IPS-NIHi7 (cell line): Measurements from ENCODE around the gene MTMR3.
"Not testable (repeated sequence)": the region's sequence is repeated elsewhere in the genome, so short reads cannot be mapped to it uniquely, and the experiment has no call there.

ENCODE experiments used
- DNase-seq: peaks from one replicate; pipeline ENCODE4 v3.0.0; 2012; ENCODE audit warnings: mixed read lengths; ENCODE audit errors: extremely low spot score

Gene MTMR3

DNA sequence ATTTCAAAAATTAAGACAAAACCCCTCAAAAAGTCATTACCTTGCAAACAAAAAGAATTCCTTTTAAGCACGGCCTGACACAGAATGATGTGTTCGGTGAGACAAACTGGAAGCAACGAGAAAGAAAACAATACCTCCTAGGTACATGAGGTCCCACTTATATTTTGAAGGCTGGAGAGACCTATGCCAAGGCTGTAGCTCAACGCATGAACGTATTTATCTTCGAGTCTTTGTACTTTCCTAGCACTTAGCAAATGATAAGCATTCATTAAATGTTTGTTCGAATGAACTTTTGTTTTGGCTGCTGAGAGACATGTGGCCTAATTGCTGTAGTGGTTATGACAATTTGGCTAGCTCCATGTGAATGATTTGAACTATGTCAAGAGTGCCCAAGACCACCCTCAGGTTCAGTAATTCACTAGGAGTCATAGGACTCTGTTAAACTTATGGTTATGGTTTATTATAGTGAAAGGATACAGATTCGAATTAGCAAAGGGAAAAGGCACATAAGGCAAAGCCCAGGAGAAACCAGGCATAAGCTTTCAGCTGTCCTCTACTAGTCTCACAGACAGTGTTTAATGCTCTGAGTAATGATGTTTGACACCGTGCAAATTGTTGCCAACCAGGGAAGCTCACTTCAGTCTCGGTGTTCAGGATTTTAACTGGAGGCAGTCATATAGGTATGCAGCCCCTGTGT, 171.2 kb downstream of the MTMR3 start:
- DNase-seq: no peak

DNA sequence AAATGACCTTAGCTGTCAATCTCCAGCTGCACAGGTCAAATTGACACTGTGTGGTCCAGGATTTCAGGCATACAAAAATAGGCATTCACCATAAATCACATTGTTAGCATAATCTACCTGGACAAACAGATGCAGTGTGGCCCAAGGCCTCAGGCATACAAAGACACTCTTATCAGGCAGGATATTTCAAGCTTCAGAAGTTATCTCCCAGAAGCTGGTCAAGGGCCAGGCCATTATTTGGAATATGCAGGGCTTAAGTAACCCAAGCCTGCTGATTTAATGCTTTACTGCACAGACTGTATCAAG, 171.7 kb downstream of the MTMR3 start:
- no peak for DNase-seq

DNA sequence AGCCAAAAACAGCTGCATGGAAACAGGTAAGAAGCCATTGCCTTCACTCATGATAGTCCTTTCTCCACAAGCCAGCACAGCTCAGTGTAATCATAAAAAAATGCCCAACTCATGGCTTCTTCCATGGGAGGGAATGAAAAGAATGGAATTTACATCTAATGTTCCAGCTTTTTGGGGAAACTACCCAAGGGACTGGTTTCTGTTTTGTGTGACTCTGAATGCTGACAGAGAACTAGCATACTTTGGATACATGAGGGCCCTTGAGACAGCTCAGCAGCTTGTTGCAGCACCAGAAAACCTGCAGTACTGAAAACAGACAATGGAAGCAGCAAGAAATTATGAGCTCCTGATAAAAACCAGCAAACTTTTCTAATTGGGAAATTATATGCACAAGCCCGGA, 173.0 kb downstream of the MTMR3 start:
- DNase-seq: no peak

DNA sequence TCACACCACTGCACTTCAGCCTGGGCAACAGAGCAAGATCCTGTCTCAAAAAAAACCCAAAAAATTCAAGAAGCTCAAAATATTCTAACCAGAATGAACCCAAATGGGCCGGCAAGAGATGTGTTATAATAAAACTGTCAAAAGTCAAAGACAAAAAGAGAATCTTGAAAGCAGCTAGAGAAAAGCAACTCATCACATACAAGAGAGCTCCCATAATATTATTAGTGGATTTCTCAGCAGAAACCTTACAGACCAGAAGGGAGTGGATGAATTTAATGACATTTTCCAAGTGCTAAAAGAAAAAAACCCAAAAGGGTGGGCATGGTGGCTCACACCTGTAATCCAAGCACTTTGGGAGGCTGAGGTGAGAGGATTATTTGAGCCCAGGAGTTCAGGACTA, 174.4 kb downstream of the MTMR3 start:
- no peak for DNase-seq

DNA sequence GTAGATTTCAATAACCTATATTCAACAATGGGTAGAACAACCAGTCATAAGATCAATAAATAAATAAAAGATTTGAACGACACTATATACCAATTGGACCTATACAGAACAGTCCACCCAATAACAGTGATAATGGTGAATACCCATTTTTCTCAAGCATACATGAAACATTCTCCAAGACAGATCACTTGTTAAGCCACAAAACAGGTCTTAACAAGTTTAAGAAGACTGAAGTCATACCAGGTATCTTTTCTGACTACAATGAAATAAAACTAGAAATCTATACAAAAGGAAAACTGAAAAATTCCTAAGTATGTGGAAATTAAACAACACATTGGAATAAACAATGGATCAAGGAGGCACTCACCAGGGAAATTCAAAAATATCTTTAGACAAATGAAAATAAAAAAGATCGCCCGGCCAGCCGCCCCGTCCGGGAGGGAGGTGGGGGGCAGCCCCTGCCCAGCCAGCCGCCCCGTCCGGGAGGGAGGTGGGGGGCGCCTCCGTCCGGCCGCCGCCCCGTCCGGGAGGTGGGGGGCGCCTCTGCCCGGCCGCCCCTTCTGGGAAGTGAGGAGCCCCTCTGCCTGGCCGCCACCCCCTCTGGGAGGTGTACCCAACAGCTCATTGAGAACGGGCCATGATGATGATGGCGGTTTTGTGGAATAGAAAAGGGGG, 176.5 kb downstream of the MTMR3 start:
- not testable (repeated sequence) for DNase-seq

DNA sequence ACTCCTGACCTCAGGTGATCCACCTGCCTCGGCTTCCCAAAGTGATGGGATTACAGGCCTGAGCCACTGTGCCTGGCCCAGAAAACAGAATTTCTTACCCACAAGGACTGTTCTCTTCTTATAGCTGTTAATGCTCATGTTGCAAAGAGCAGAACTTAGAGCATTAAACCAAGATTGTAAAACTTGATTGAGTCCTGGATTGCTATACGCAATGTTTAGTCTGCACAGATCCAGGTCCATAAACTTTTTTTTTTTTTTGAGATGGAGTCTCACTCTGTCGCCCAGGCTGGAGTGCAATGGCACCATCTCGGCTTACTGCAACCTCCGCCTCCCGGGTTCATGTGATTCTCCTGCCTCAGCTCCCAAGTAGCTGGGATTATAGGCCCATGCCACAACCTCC, 178.1 kb downstream of the MTMR3 start:
- DNase-seq: not testable (repeated sequence)

DNA sequence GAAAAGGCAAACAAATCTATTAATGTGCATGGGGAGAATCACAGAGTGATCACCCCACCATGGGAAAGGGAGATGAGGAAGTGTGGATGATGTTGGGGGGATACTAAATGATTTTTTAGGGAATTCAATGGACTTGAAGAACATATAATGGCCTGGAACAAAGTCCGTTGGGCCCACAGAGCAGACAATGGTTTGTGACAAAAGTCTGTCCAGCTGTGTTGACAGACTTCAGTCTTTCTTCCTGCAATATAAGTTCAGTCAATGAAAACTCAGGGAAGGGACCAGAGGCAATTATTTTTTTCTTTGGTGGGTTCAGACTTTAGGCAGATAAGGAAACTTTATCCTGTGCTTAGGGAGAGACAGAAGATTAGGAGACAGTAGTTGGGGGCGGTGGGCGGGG, 179.3 kb downstream of the MTMR3 start:
- no peak for DNase-seq

DNA sequence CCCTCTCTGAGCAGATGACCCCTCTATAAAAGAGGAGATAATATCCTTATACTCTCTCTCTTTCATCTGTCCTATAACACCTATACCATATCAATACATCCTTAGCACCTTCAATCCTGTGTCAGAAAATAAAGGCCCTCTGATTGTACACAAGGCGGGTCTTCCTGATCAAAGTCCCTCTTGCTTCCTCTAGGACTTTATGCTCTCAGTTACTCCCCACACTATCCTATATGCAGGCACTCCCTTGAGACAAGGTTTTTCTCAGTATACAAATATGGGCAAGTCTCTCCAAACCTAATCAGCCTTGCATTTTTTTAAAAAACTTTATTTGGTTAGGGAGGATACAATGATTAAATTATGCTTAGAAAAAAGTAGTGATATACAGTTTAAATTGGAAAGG, 180.0 kb downstream of the MTMR3 start:
- DNase-seq: no peak

DNA sequence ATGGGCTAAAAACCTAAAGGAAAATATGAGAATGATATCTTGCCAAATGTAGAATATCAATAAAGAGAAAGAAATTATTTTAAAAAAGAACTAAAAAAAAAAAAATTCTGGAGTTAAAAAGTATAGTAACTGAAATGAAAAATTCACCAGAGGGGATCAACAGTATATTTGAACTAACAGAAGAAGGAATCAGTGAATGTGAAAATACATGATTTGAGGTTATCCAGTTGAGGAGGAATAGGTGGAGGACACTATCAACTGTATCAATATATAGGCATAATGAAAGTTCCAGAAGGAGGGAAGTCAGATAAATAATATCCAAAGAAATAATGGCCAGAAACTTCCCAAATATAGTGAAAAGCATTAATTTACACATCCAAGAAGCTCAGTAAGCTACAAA, 181.2 kb downstream of the MTMR3 start:
- no peak for DNase-seq

DNA sequence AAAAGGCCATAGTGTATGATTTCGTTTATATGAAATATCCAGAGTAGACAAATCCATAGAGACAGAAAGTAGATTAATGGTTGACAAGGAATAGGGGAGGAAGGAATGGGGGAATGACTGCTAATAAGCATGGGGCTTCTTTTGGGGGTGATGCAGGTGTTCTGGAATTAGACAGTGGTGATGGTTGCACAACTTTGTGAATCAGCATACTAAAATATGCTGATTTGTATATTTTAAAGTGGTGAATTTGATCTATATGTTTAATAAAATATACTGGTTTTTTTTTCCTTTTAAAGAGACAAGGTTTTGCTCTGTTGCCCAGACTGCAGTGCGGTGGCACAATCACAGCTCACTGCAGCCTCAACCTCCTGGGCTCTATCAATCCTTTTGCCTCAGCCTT, 190.8 kb downstream of the MTMR3 start:
- DNase-seq: no peak

DNA sequence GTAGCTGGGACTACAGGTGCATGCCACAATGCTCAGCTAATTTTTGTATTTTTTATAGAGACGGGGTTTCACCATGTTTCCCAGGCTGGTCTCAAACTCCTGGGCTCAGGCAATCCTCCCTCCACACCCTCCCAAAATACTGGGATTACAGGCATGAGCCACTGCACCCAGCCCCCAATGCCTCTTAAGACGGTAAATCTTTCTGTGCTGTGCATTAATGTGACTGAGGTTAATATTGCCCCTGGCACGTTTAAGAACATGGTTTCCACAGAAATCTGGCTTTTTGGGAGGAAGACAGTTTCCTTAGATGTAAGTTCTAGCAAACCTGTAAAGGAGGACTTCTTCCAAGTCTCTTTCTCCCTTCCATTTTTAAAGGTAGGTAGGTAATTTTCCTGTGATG, 191.2 kb downstream of the MTMR3 start:
- no peak for DNase-seq

DNA sequence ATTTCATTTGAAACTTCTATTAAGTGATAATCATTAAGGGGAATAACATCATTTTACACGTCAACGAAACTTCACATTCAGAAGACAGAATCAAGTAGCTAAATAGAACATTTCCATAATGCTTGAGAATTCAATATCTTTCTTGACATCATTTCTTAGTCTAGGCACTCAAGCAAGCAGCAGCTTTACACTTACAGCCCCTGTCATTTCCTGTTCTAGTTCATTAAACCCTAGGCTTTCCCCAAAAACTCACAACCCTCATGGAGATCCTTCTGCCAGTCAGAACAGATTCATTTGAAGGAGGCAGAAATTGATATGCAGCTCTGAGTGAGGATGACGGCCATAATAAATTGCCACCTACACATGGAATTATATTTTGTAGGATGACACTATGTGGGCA, 192.0 kb downstream of the MTMR3 start:
- no peak for DNase-seq

DNA sequence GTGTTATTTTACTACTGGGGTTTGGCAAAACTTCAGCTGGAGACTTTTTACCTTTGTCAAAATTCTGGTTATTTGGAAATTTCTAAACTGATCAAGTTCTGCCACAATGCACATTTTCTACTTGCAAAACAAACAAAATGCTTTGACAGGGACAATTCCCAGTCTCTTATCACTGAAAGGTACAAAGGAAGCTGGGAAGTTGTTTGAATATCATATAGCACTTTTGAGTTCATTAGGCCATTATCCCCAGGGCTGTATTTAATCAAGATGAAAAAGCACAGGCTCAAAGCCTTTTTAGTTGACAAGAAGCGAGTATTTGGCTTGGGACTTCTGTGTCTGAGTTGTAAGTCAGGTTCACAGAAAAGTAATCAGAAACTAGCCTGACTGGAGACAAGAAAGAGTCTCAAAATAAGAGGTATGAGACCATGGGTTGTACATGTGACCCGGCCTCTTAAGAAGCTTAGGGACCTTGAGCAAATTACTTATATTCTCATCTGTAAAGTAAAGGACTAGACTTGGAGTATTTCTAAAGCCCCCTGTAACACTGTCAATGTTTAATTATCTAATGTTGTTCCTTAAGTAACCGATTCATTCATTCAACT, 194.4 kb downstream of the MTMR3 start:
- DNase-seq: no peak

DNA sequence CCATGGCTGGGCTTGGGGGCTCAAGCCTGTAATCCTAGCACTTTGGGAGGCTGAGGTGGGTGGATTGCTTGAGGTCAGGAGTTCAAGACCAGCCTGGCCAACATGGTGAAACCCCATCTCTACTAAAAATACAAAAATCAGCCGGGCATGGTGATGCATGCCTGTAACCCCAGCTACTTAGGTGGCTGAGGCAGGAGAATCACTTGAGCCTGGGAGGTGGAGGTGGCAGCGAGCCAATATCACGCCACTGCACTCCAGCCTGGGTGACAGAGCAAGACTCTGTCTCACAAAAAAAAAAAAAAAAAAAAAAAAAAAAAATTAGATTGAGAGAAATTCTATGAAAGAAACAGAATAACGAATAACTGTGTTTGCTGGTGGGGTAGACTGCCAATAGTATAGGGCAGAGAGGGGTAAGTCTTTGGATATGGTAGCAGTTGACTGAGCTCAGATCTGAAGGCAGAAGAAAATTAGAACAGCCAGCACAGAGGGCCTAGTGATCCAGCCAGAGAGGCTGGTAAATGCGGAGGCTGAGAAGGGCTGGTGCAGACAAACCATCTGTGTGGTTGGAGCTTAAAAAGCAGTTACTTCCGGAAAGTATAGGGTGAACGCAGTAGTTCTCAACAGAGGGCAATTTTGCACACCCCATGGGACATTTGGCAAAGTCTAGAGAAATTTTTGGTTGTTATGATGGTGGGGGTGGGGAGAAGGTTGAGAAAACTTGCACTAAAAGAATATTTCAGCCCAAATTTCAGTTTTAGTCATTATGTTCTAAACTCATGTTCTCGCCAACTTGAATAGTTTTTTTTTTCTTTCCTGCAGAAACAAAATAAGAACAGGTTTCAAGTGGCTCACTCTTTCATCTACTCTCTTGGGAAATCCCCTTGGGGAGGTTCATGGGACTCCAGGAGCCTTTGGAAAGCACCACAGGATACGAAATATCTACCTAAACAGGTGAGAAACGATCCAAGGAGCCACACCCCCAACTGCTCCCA, 195.6 kb downstream of the MTMR3 start:
- DNase-seq: no peak

DNA sequence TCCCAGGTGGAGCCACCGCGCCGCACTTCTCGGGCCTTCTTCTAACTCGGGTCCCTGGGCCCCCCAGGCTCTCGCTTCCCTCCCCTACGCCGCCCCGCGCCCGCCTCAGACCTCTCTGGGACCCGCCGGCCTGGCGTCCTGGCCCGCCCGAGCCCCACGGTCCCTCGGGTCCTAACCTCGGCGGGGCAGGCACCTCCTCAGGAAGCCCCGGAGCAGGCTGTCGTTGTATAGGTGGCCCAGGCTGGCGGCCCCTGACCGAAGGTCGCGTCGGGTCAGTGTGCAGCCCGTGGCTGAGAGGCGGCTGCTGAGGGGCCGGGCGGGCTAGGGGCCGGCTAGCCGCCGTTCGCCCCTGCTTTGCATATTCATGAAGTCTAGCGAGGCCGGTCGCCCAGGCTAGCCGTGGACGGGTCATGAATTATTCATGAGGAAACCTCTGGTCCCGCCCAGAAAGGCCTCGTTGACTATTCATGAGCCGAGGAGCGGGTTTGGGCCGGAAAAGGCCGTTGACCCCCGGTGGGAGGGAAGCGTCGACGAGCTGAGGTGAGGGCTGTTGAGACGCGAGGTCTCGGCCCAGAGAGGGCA, 197.1 kb downstream of the MTMR3 start, which contains the start of gene HORMAD2:
TSS of gene HORMAD2 (plus strand) at position 513 of the 582 bp plus-strand sequence. CDS start 13,489 bp downstream, outside the sequence.
- DNase-seq: peak; percentile 90
